H4 (cell line): Measurements from ENCODE around the gene R3HCC1L. TPM values are rescaled to one million over a fixed set of nuclear protein-coding genes. Genes with fewer than 3 reads are reported as not detected.

Source experiments
- DNase-seq: peaks from one replicate; pipeline ENCODE4 v3.0.0-alpha.2; 2015; ENCODE audit warnings: low spot score
- total RNA-seq: library from RNA; depleted of rRNA; stranded (reverse); fragments of >200 nt; shearing (Covaris generic); gene quantifications from 2 replicates; pipeline ENCODE4 v1.2.3, GENCODE V29; 2014

R3HCC1L gene
- total RNA-seq, 1 experiment from 2014 or later, result 10.5 TPM

DNA sequence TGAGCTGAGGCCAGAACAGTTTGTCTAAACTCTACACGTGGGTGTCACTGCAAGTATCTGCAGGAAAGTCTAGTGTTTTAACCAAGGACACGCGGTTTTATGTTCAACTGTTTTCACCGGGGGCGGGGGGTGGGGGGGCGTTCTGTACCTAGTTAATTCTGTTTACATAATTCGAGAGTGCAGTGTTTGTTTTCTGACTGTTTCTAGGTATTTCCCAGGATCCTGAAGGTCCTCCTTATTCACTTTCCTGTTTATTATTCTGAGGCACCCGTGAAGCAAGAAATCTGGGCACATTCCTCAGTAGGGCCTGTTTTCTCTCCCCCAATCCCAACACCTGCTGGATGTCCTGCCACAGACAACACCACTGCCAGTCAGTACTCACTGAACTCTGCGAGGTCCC lies 125.9 kb downstream of the R3HCC1L start:
- no peak for DNase-seq

DNA sequence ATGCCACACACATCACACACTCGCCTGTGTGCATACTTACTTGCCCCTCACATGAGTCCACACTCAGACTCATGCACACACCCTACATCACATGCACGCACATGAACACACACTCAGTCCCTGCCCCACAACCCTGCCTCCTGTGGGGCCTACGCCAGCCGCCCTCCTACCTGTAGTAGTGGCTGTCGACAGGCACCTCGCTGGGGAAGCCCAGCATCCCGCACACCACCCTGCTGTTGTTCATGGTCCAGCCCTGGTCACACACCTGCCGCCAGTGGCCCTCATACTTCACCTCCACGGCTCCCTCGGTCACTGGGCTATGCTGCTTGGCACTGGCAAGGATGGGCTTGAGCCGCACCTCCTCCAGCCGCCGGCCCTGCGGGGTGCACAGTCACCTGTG lies 126.3 kb downstream of the R3HCC1L start:
- no peak for DNase-seq

DNA sequence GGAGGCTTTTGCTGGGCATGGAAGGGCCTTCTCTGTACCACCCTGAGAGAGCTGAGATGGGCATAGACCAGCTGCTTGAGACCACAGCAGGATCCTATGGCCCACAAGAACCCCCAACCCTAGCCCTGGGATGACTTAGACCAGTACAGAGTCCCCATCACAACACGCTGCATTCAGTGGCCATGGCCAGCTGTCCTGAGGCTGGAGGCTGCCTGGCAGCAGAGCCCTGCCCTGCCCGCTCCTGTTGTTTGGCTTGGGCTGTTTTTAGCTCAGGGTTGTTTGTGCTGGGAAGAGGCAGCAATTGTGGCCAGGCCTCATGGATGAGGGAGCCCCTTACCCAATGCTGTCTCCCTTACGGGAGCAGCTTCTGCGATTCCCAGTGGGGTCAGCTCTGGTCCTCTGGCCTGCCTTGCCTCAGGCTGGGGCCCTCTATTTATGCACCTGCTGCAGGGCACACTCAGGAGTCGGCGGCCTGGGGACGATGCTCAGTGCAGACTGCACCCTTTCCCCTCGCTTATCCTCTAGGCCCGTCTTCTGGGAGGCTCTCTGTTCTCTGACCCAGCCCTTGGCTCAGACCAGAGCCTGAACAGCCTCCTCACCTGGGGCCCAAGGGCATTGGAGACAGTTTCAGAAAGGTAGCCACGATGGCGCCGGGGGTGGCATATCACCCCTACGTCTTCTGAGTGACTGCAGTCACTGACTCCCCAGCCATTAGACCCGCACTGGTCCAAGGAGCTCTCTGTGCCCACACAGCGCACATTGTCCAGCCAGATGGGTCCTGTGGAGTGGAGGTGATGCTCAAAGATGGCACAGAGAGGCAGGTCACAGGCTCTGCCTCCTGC lies 127.2 kb downstream of the R3HCC1L start:
- DNase-seq, result no peak

DNA sequence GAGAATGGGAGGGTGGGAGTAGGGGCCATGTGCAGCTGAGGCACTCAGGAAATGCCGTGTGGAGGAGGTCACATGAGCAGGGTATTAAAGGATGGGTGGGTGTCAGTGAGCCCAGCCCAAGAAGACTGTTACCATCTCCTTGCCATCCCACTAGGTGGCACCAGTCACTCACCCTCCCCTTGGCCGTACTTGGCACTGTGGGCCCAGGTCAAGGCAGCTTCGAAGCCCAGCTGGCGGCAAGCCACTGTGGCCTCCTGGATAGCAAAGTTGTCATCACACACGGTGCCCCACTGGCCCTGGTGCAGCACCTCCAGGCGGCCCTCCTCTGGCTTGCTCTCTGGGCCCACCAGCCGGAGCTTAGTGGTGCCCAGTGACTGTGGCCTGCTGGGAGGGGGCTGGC lies 128.1 kb downstream of the R3HCC1L start:
- DNase-seq, result peak; percentile 49

DNA sequence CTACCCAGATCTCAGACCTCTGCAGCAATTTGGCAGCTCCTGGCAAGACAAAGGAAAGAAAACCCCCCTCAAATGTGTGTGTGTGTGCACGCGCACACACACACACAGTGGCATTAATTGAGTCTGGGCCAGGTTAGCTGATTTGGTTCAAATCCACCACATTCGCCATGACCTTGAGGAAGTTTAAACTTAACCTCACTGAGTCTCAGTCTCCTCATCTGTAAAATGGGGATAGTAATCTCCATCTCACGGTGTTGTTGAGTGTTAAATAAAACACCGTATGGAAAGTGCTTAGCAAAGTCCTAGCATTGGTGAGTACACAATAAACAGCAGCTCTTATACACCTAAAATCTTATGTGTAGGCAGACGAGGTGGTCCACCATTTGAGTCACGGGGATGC lies 128.6 kb downstream of the R3HCC1L start:
- DNase-seq, result no peak

DNA sequence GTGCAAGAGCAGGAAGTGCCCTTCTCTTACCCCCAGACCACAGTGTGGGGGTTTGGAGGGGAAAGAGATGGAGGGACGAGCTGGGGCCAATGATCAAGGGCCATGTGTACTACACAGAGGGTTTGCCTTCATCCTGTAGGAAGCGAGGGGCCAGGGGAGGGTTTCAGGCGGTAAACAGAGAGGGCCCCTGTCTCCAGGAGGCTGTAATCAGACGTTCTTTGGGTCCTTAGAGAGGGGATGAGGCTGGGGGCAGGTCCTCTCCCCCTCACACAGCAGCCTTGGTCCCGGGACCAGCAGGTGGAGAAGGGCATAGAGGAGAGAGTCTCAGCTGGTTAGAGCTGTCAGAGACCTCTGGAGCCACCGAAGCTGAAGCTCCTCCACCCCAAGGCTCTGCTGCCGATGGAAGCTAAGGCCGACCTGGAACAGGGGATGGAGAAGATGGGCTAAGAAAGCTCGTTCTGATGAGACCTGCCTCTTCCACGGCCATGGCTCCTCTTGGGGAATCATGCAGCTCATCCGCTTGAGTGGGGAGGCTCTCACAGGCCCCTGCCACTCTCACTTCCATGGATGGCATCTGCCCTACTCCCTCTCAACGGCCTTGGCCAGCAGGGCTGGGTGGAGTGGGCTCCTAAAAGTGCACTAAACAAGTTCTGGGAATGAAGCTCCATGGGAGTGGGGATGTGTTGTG lies 130.1 kb downstream of the R3HCC1L start:
- no peak for DNase-seq

DNA sequence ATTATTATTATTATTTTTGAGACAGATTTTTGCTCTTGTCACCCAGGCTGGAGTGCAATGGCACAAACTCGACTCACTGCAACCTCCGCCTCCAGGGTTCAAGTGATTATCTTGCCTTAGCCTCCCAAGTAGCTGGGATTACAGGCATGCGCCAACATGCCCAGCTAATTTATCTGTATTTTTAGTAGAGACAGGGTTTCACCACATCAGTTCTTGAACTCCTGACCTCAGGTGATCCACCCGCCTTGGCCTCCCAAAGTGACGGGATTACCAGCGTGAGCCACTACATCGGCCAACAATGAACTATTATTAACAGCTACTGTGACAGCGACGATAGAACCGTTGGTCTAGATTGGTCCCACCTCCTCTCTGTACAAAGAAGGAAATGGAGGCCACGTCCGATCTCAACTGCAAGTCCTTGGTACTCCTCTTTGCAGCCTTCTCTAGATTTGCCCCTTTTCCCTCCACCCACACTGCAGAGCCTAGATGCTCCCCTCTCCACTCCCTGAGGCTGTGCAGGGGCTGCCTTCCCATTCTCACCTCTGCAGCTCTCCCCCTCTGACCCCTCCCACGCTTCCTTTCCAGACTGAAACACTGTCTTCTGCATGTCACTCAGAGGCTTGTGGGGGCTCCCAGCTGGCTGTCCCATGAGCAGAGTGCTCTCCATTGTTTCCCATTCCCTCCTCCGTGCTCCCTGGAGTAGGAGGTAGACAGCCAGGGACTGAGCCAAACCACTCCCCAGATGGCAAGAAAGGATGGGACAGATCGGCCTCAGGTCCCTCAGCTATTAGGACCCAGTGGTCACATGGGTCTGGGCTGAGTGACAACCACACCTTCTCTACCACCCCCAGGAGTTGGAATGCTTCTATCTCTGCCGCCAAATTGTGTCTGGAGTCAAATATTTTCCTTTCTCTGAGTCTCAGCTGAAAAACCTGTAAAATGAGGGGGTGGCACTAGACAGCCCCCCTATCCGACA lies 131.2 kb downstream of the R3HCC1L start:
- no peak for DNase-seq

DNA sequence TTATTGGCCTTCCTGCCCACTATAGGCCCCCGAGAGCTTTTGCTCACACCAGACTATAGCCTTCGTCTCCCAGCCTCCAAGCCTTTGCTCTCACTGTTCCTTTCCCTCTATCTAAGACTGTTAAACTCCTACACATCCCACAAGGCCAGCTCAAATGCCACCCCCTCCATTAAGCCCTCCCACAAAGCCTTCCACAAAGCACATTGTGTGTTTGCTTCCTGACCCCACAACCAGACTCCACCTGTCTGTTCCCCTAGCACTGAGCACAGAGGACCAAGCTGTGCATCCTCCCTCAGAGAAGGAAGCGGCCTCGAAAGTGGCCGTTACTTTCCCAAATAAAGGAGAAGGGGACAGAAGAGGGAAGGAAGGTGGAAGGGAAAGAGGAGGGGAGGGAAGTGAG lies 132.2 kb downstream of the R3HCC1L start:
- DNase-seq, result no peak

DNA sequence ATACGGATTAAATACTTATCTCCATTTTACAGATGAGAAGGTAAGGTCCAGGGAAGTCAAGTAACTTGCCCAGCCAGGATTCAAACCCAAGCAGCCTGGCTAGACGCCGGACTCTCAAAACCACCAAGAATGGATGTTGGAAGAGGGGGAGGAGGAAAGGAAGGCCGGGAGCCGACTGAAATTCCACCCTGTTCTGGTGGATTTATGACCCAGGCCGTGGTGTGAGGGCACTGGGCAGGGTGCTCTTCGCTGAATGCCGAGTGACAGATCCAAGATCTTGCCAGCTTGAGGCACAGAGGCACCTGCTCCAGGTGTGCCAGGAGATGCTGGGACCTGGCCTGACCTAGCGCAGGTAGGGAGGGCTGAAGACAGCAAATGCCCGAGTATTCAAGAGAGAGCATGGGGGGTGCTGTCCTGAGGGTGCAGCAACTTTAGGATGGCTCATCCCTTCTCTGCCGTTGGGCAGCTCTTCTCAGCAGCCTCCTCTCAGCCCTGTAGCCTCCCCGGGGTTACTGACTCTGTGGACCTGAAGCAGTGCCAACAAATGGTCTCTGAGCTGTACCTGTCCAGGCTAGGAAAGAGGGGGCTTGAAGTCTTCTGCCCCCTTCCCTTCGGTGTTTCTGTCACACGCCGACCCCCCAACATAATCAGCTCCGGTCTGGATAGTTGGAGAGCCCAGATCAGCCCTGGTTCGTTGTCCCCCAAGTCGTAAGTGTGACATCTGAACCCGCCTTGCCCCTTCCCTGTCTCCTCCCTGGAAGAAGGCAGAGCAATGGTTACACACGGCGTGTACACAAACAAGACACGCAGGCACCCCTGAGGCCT lies 132.8 kb downstream of the R3HCC1L start:
- DNase-seq, result no peak

DNA sequence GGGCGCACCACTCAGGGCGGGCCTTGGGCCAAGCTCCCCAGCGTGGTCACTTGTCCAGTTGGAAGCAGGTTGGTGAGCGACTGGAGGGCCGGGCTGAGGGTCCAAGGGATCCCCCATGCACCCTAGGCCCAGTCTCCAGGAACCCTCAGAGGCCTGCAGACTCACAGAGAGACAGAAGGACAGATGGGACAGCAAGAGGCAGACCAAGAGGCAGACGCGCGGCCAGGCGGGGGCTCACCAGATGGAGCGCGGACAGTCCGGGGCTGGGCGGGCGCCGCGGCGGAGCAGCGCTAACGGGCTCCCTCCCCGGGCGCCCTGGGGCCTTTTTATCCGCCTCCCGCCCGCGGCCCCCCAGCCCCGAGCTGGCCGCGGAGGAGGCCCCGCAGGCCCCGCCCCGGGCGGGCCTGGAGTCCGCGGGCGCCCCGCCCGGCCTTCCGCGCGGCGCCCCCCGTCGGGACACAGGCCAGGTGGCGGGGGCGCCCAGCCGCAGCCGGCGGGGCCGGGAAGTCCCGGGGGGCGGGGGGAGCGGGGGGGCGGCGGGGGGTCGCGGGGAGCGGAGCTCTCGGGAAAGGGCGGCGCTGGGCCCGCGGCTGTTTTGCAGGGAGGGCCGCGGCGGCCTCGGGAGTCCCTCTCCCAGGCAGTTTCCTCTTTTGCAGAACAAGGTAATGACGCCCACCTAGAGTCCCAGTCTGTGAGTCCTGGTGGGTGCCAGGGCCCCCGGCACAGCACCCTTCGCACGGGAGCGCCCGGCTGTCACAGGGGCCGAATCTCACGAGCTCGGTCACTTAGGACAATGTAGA lies 133.6 kb downstream of the R3HCC1L start, which contains the start of gene LOXL4:
TSS of gene LOXL4 (minus strand) at position 301 of the 800 bp plus-strand sequence. CDS start 5,175 bp downstream, outside the sequence.
- DNase-seq, result no peak

DNA sequence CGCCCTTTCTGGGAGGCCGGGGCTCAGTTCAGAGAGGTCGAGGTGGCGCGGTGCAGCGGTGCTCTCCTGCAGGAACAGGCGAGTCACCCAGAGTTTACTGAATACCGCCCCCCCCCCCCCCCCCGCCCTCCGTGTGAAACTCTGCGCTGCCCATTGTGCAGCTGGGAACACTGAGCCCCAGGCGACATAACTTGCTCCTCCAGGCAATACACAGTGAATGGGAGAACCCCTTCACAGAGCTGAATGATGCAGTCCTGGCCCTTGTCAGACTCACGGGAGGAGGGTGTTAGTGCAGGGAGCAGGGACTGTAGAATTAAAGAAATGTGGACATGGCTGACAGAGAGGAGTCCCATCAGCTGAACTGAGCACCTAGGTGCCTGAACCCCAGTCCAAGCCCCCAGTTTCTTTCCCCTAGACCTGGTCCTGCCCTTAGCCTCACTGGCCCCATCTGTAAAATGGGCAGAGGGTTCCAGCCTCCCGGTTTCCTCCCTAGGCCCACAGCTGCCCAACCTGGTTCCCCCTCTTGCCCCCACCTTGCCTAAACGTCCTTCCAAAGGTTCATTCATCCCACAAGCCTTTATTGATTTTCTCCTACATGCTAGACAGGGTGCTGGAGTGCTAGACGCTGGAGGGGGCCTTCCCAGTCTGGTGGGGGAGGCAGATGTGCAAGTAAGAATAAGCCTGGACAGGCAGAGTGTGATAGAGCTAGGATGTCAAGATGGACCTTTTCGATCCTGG lies 134.4 kb downstream of the R3HCC1L start:
- peak; percentile 27 for DNase-seq

DNA sequence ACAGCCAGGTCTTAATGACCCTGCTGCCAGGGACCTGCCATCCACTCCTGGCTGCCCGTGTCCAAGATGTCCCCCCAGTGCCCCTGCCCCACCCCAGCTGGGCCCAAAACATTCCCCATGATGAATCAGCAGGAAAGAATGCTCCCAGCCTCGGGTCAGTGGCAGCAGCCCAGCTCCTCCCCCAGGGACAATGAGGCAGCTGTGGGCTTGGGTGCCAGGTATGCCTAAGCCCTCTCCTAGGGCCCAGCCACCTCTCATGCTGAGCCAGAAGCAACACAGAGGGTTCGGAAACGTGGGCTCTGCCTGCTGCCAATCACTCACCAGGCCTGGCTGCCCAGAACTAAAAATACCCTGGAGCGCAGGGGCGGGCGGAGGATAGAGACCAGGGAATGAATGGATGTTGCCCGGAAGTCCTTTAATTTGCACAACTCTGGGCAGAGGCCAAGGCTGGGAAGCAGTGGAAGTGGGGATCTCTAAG lies 135.0 kb downstream of the R3HCC1L start:
- DNase-seq, result peak; percentile 72

DNA sequence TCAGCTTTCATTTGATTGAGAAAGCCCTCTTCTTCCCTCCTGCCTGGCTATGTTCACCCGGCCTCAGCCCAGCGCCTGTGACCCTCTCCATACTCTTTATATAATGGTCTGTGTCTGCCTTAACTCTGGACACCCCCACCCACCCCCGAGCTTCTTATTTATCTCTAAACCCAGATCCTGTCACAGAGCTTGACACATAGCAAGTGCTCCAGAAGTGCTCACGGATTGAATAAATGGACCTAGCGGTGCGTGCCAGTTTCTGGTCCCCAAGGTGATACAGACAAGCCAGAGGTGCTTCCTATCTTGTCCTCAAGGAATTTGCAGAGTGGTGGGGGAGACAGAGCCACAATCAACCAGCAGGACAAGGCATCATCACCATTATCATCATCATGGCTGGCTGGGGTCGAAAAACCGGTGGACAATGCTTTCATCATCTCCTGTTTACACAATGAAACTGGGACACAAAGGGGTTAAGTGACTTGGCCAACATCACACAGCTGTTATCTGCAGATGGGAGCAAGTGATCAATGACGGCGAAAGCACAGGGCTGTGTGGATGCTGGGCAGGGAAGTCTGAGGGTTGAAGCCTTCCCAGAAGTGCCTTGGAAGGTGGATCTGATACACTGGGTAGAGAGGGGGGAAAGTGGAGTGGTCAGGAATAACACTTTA lies 135.8 kb downstream of the R3HCC1L start:
- DNase-seq, result no peak

DNA sequence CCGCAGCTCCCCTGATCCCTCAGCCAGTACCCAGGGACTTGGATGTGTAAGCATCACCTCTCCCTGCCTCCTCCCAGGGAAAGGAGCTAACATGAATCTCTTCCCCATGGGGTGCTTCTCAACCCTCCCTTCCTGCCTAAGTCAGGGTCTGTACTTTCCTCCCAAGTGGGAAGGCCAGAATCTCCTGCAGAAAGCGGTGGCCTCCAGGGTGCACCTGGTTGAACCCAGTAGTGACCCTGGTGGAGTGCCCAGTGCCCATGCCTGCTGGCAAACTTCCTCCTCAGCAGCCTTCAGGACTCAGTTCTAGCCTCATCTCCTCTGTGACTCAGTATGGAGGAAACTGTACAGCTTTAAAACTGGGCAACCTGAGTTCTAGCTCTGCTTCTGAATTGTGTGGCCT lies 136.3 kb downstream of the R3HCC1L start:
- DNase-seq, result no peak

DNA sequence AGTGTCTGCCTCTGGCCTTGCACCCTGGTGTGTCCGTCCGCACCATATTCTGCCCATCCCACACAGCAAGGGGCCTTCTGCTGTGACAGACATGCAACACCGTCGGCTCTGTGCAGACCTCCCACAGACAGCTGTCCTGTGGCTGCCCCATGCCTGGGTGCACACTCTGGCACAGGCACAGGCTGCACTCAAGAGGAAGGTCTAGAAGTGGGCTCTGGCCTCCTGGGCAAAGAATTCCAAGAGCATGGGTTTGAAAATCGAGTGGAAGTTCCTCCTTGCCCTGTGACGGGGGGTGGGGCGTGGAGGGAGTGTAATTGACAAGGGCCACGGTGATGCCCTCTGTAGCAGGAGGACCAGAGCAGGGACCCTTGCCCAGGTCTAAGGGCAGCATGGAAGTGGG lies 137.8 kb downstream of the R3HCC1L start:
- DNase-seq, result no peak

DNA sequence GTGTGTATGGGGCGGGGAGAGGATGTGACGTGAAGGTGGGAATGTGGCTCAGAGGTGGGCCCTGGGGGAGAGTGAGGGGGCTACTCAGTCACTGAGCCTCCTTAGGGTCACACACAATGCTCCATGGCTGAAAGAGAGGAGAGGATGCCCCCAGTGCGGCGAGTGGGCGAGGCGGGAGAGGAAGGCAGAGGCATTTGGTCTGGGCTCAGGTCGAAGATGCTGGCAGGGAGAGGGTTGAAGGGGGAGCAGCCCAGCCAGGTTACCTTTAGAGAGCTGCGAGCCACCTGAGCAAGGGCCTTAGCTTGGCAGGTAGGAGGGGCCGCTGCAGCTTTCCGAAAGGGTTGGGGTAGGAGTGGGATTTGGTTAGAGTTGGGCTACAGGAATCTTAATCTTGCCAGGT lies 138.2 kb downstream of the R3HCC1L start:
- no peak for DNase-seq

DNA sequence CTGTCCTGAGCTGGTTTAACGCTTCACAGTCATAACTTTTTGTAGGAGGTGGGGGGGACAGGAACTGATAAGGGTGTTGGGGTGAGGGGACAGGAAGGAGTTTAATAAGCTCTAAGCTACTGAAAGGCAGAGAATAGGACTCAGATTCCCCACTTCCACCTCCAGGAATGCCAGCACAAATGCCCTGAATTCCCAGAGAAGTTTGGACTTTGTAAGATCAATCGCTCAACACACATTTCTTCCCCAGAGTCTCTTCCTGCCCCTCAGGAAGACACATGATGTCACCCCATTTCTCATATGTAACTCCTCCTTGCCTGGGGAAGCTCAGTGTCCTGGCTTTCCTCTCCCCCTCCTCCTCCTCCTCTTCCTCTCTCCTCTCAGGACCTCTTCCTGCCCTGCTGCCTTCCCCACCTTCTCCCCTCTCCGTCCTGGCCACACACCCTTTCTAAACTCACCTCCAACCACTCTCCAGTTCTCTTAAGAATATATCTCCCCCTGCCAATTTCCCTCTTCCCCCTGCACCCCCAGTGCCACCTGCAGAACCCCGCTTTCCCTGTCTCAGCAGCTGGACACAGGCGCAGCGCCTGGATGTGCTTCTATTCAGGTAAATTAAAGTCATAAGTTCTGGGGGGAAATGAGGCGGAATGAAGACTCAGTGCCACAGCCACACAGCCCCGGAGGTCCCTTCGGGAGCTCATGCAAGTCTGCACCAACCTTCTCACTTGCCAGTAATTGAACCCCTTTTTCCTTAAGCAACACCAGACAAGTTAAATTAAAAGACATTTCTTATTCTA lies 138.8 kb downstream of the R3HCC1L start:
- DNase-seq, result no peak

DNA sequence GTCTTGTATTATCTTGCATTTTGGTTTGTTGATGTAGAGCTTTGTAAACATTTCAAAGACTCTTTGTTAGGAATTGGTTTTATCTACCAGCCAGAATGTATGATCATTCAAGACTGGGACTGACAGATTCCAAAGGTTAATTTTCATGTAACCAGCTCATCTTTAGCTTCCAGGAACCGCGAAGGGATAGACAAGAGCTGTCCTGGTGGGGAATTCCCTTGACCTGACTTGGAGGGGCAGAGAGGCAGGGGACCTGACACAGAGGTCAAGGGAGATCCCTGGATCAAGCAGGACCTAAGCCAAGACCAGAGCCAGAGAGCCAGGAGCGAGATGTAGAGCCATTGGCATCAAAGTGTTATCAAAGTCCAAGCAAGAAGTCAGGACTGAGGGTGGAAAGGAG lies 140.1 kb downstream of the R3HCC1L start:
- DNase-seq, result no peak
